Measurements from ENCODE around the gene SNX24. TPM values are rescaled to one million over a fixed set of nuclear protein-coding genes. Genes with fewer than 3 reads are reported as not detected.
A peak's percentile ranks its signal among the peaks of the same experiment; 100 is the strongest.

Gene SNX24
- total and polyA plus RNA-seq, 2 donors (not counting 1 experiment from before 2014, with no cell fraction given): 13.4 to 22.3 TPM

DNA sequence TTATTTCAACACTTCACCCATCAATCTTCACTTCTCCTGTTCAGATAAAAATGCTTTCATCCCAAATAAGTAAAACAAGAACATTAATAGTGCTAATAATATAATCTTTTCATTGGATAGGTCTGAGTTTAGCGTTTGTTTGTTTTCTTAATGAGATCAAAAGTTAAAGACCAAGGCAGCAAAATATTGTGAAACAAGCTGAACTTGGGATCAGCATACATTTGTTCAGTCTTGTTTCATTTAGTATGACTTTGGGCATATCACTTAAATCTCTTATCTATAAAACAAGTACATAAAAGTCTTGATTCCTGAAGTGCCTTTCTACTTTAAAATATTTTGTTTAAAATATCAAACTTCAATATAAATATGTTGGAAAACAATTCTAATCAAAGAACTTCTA is 13.4 kb upstream of the SNX24 start:
- TF ChIP-seq, protein P1, sequence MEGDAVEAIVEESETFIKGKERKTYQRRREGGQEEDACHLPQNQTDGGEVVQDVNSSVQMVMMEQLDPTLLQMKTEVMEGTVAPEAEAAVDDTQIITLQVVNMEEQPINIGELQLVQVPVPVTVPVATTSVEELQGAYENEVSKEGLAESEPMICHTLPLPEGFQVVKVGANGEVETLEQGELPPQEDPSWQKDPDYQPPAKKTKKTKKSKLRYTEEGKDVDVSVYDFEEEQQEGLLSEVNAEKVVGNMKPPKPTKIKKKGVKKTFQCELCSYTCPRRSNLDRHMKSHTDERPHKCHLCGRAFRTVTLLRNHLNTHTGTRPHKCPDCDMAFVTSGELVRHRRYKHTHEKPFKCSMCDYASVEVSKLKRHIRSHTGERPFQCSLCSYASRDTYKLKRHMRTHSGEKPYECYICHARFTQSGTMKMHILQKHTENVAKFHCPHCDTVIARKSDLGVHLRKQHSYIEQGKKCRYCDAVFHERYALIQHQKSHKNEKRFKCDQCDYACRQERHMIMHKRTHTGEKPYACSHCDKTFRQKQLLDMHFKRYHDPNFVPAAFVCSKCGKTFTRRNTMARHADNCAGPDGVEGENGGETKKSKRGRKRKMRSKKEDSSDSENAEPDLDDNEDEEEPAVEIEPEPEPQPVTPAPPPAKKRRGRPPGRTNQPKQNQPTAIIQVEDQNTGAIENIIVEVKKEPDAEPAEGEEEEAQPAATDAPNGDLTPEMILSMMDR (conservative IDR thresholded peaks at IDR 0.05 in 1 of 2, IDR thresholded peaks at IDR 0.05 in 1 of 2; ENCODE audit: low read depth in 1 of 2, low read length in 2 of 2): no peak
- no peak for TF ChIP-seq EZH2 (IDR thresholded peaks at IDR 0.05; ENCODE audit: low read length, missing control alignments)

DNA sequence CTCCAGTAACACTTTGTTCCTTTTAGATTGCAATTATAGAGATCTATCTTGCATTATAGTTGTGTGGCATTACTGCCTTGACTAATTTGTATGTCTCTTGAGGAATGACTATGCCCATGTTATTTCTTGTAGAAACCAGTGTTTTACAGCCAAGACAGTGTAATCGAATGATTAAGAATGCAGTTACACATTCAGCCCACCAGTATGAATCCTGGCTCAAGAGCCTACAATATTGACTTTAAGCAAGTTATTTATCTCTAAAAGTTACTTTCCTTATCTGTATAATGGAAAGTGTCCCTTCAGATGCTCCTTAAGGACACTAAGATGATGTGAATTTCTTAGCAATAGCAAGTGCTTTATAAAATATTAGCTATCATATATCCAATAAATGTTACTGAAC is 9.7 kb upstream of the SNX24 start:
- no peak for DNase-seq (ENCODE audit: low read depth in 2 of 2)

More for the DNA sequence above, 13.4 kb upstream of the SNX24 start:
- Histone ChIP-seq H3K4me3 (replicated peaks in 1 of 4; ENCODE audit: control extremely low read depth in 1 of 4, insufficient read depth in 1 of 4, low read depth in 3 of 4, low read length in 4 of 4) (no peak overlapping the region), H3K9me3 (ENCODE audit: control insufficient read depth, insufficient read depth, low read depth, low read length) (no peaks in the 10 kb centered on the region), H3K79me2 (ENCODE audit: control insufficient read depth, insufficient read depth, low read length) (no peaks in the 10 kb centered on the region), H3K4me1 (ENCODE audit: control insufficient read depth, extremely low read depth, insufficient read depth, low read length) (no peaks in the 10 kb centered on the region), H4K20me1 (ENCODE audit: control insufficient read depth, extremely low read depth, insufficient read depth, low read length) (no peaks in the 10 kb centered on the region), H2AFZ (ENCODE audit: low read length) (no peak overlapping the region), H3K9ac (ENCODE audit: insufficient read depth, low read length) (no peak overlapping the region), H3K27me3 (ENCODE audit: control insufficient read depth, insufficient read depth, low read length) (no peaks in the 10 kb centered on the region), H3K36me3 (ENCODE audit: control insufficient read depth, insufficient read depth, low read length) (no peaks in the 10 kb centered on the region), H3K27ac (ENCODE audit: insufficient read depth, low read length) (no peak overlapping the region), H3K4me2 (ENCODE audit: extremely low read depth, insufficient read depth, low read length) (no peak overlapping the region)
- DNase-seq (ENCODE audit: low read depth in 2 of 2): no peak

DNA sequence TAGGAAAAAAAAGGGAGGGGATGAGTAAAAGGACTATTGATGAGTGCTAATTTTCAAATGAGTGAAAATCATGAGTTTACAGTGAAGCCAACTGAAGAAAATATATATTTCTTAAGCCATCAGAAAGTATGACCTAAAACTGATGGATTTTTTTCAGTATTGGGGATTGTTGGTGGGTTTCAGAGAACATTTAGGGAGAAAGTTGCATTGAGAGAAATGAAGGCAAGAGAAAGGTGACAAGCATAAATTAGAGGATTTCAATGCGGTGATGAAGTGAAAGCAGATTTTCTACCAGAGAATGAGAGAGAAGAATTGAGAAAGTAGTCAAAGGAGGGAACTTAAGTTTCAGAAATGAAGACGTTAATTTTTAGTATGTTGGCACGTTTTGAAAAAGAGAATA is 8.5 kb upstream of the SNX24 start:
- Histone ChIP-seq H3K79me2 (ENCODE audit: control insufficient read depth, insufficient read depth, low read length) (no peaks in the 10 kb centered on the region), H3K4me3 (replicated peaks in 1 of 4; ENCODE audit: control extremely low read depth in 1 of 4, insufficient read depth in 1 of 4, low read depth in 3 of 4, low read length in 4 of 4) (no peak overlapping the region), H2AFZ (ENCODE audit: low read length) (no peak overlapping the region), H3K27me3 (ENCODE audit: control insufficient read depth, insufficient read depth, low read length) (no peaks in the 10 kb centered on the region), H3K4me2 (ENCODE audit: extremely low read depth, insufficient read depth, low read length) (no peak overlapping the region), H3K36me3 (ENCODE audit: control insufficient read depth, insufficient read depth, low read length) (no peaks in the 10 kb centered on the region), H3K9ac (ENCODE audit: insufficient read depth, low read length) (no peak overlapping the region), H3K9me3 (ENCODE audit: control insufficient read depth, insufficient read depth, low read depth, low read length) (no peaks in the 10 kb centered on the region), H3K4me1 (ENCODE audit: control insufficient read depth, extremely low read depth, insufficient read depth, low read length) (no peaks in the 10 kb centered on the region), H4K20me1 (ENCODE audit: control insufficient read depth, extremely low read depth, insufficient read depth, low read length) (no peaks in the 10 kb centered on the region), H3K27ac (ENCODE audit: insufficient read depth, low read length) (no peak overlapping the region)
- TF ChIP-seq EZH2 (IDR thresholded peaks at IDR 0.05; ENCODE audit: low read length, missing control alignments): no peak
- TF ChIP-seq, protein P1 (conservative IDR thresholded peaks at IDR 0.05 in 1 of 2, IDR thresholded peaks at IDR 0.05 in 1 of 2; ENCODE audit: low read depth in 1 of 2, low read length in 2 of 2): no peak
- DNase-seq (ENCODE audit: low read depth in 2 of 2): no peak

More for the DNA sequence above, 9.7 kb upstream of the SNX24 start:
- TF ChIP-seq, protein P1 (conservative IDR thresholded peaks at IDR 0.05 in 1 of 2, IDR thresholded peaks at IDR 0.05 in 1 of 2; ENCODE audit: low read depth in 1 of 2, low read length in 2 of 2): peak in 1 of 2 donors; percentile 10
- no peak for TF ChIP-seq EZH2 (IDR thresholded peaks at IDR 0.05; ENCODE audit: low read length, missing control alignments)
- Histone ChIP-seq H3K27me3 (ENCODE audit: control insufficient read depth, insufficient read depth, low read length) (no peaks in the 10 kb centered on the region), H3K36me3 (ENCODE audit: control insufficient read depth, insufficient read depth, low read length) (no peaks in the 10 kb centered on the region), H2AFZ (ENCODE audit: low read length) (no peak overlapping the region), H3K9ac (ENCODE audit: insufficient read depth, low read length) (no peak overlapping the region), H4K20me1 (ENCODE audit: control insufficient read depth, extremely low read depth, insufficient read depth, low read length) (no peaks in the 10 kb centered on the region), H3K27ac (ENCODE audit: insufficient read depth, low read length) (no peak overlapping the region), H3K4me1 (ENCODE audit: control insufficient read depth, extremely low read depth, insufficient read depth, low read length) (no peaks in the 10 kb centered on the region), H3K9me3 (ENCODE audit: control insufficient read depth, insufficient read depth, low read depth, low read length) (no peaks in the 10 kb centered on the region), H3K79me2 (ENCODE audit: control insufficient read depth, insufficient read depth, low read length) (no peaks in the 10 kb centered on the region), H3K4me3 (replicated peaks in 1 of 4; ENCODE audit: control extremely low read depth in 1 of 4, insufficient read depth in 1 of 4, low read depth in 3 of 4, low read length in 4 of 4) (no peak overlapping the region), H3K4me2 (ENCODE audit: extremely low read depth, insufficient read depth, low read length) (no peak overlapping the region)
